OCI-LY7 (cell line): Measurements from ENCODE around the gene UPF3A. TPM values are rescaled to one million over a fixed set of nuclear protein-coding genes. Genes with fewer than 3 reads are reported as not detected.

Source experiments
- BruUV-seq: library from RNA; stranded (reverse); fragments of 400-500 nt; replicated peaks from 2 replicates; lab custom pipeline; 2021; lab: Mats Ljungman, UMichigan
- CTCF ChIA-PET: fragments of 300-600 bp; sonication (Branson Sonifier 250); formaldehyde crosslinking; loops from one replicate; lab custom pipeline; 2022; ENCODE audit warnings: antibody characterized with exemption; ENCODE audit not compliant: unreplicated experiment; lab: Charles Lee
- POLR2A ChIA-PET: fragments of 300-600 bp; sonication (Branson Sonifier 250); formaldehyde crosslinking; loops from one replicate; lab custom pipeline; 2022; ENCODE audit warnings: antibody characterized with exemption; lab: Charles Lee
- DNase-seq: peaks from one replicate; pipeline ENCODE4 v3.0.0-alpha.2; 2015; ENCODE audit warnings: low spot score
- H2AFZ ChIP-seq: fragments of 200-600 bp; sonication (generic), shearing (Covaris generic); 2 replicates; pipeline ENCODE4 v1.6.1; 2014; ENCODE audit warnings: mild to moderate bottlenecking, antibody characterized with exemption, low read length, moderate library complexity
- H3K27ac ChIP-seq: fragments of 200-600 bp; sonication (generic); 2 replicates; pipeline ENCODE4 v1.5.1; 2014; ENCODE audit warnings: mixed run types, low read depth, mild to moderate bottlenecking, moderate library complexity, low read length, inconsistent platforms; ENCODE audit not compliant: poor library complexity, severe bottlenecking
- H3K36me3 ChIP-seq: fragments of 200-600 bp; sonication (generic); 2 replicates; pipeline ENCODE4 v1.6.1; 2014; ENCODE audit warnings: mild to moderate bottlenecking, antibody characterized with exemption, low read length, moderate library complexity, mixed read lengths; ENCODE audit not compliant: insufficient read depth
- H3K4me1 ChIP-seq: fragments of 200-600 bp; sonication (generic); 2 replicates; pipeline ENCODE4 v1.5.1; 2014; ENCODE audit warnings: mild to moderate bottlenecking, low read length; ENCODE audit not compliant: insufficient read depth, poor library complexity, severe bottlenecking
- H3K4me2 ChIP-seq: fragments of 200-600 bp; sonication (generic); 2 replicates; pipeline ENCODE4 v1.6.1; 2014; ENCODE audit warnings: mild to moderate bottlenecking, low read length
- H3K4me3 ChIP-seq: fragments of 200-600 bp; sonication (generic); 2 replicates; pipeline ENCODE4 v1.5.1; 2014; ENCODE audit warnings: mild to moderate bottlenecking, low read depth, low read length; ENCODE audit not compliant: poor library complexity, severe bottlenecking
- H3K79me2 ChIP-seq: fragments of 200-600 bp; sonication (generic); 2 replicates; pipeline ENCODE4 v1.6.1; 2016; ENCODE audit warnings: low read depth, mild to moderate bottlenecking, low read length, moderate library complexity, mixed read lengths; ENCODE audit not compliant: insufficient read depth
- H3K9me2 ChIP-seq: fragments of 200-600 bp; sonication (generic); 2 replicates; pipeline ENCODE4 v1.6.1; 2016; ENCODE audit warnings: mild to moderate bottlenecking, low read length, mixed read lengths; ENCODE audit not compliant: insufficient read depth
- H3K9me3 ChIP-seq: fragments of 200-600 bp; sonication (generic); 2 replicates; pipeline ENCODE4 v1.6.1; 2014; ENCODE audit warnings: mild to moderate bottlenecking, mixed run types, low read length, mixed read lengths
- H4K20me1 ChIP-seq: fragments of 200-600 bp; sonication (generic); 2 replicates; pipeline ENCODE4 v1.6.1; 2014; ENCODE audit warnings: mild to moderate bottlenecking, antibody characterized with exemption, low read length, moderate library complexity, mixed read lengths; ENCODE audit not compliant: insufficient read depth
- CTCF ChIP-seq: fragments of 200-600 bp; sonication (generic); conservative IDR thresholded peaks from 2 replicates; pipeline ENCODE4 v1.5.1; 2014; ENCODE audit warnings: mild to moderate bottlenecking, antibody characterized with exemption, low read length, moderate library complexity, mixed read lengths
- EZH2phosphoT487 ChIP-seq: fragments of 200-600 bp; sonication (generic); IDR thresholded peaks from 2 replicates; pipeline ENCODE4 v1.6.1; 2018; ENCODE audit warnings: low read depth, borderline replicate concordance, mild to moderate bottlenecking, mixed run types, antibody characterized with exemption, low read length, moderate library complexity, mixed read lengths
- intact Hi-C: fragments of 100-400 bp; cut with micrococcal nuclease; formaldehyde crosslinking; loops from one replicate; pipeline ENCODE4 v1.10.0; 2022; ENCODE audit not compliant: unreplicated experiment
- total RNA-seq, 2 experiments: library from RNA; depleted of rRNA in 1 of 2; stranded (reverse); fragments of >200 nt in 1 of 2; shearing (Covaris generic) in 1 of 2; gene quantifications; 2 replicates each; pipeline ENCODE4 v1.2.3, GENCODE V29; 2014 to 2022

UPF3A gene
- total RNA-seq, 2 experiments from 2014 or later = 27.8 to 55.4 TPM

- Histone ChIP-seq H3K4me3 (no peak overlapping the region), H3K4me2 (no peak overlapping the region), H3K79me2 (peaks cover 4% of the 10 kb centered on the region; the same call in 1 of the 2 replicates), H3K9me3 (no peaks in the 10 kb centered on the region), H3K36me3 (peaks cover 97% of the 10 kb centered on the region), H2AFZ (no peak overlapping the region), H3K9me2 (no peaks in the 10 kb centered on the region), H4K20me1 (no peaks in the 10 kb centered on the region), H3K27ac (no peak overlapping the region), H3K4me1 (no peaks in the 10 kb centered on the region)
- DNase-seq = no peak
- TF ChIP-seq EZH2phosphoT487 (no peak), CTCF (no peak)
- ChIA-PET POLR2A (interaction anchor here (0.6 kb wide), 1 partner anchor 131 kb away, joined by 3 read pairs; no protein-coding TSS in a partner anchor), CTCF (no interaction called here)
- BruUV-seq = no TSS peak
- intact Hi-C loops = no loop called here
Measured at GRCh38 chr13:114241918-114242317, 39.5 kb upstream of the UPF3A start.

GRCh38 chr13:114243971-114244370 lies 37.4 kb upstream of the UPF3A start:
- intact Hi-C loops = no loop called here
- Histone ChIP-seq H3K4me2 (no peak overlapping the region), H3K36me3 (peaks cover 96% of the 10 kb centered on the region), H3K79me2 (no peaks in the 10 kb centered on the region), H4K20me1 (no peaks in the 10 kb centered on the region), H2AFZ (no peak overlapping the region), H3K9me2 (no peaks in the 10 kb centered on the region), H3K4me3 (no peak overlapping the region), H3K4me1 (no peaks in the 10 kb centered on the region), H3K9me3 (no peaks in the 10 kb centered on the region), H3K27ac (no peak overlapping the region)
- ChIA-PET CTCF (no interaction called here), POLR2A (no interaction called here)
- DNase-seq = no peak
- TF ChIP-seq CTCF = no peak
- TF ChIP-seq EZH2phosphoT487 = no peak
- TSS peak; percentile 12 for BruUV-seq

GRCh38 chr13:114244637-114245036 lies 36.8 kb upstream of the UPF3A start:
- no TSS peak for BruUV-seq
- Histone ChIP-seq H3K9me3 (no peaks in the 10 kb centered on the region), H3K4me3 (no peak overlapping the region), H3K36me3 (peaks cover 96% of the 10 kb centered on the region), H3K9me2 (no peaks in the 10 kb centered on the region), H3K27ac (no peak overlapping the region), H4K20me1 (no peaks in the 10 kb centered on the region), H3K79me2 (no peaks in the 10 kb centered on the region), H3K4me1 (no peaks in the 10 kb centered on the region), H3K4me2 (no peak overlapping the region), H2AFZ (no peak overlapping the region)
- intact Hi-C loops = no loop called here
- ChIA-PET POLR2A (interaction anchor here (0.9 kb wide), 1 partner anchor 9 kb away, joined by 4 read pairs; no protein-coding TSS in a partner anchor), CTCF (no interaction called here)
- no peak for DNase-seq
- TF ChIP-seq EZH2phosphoT487 = no peak
- peak; percentile 21; the same call in 1 of the 2 replicates for TF ChIP-seq CTCF
